Panc1 (cell line): ENCODE results near the gene ZCCHC24. TPM values are rescaled to one million over a fixed set of nuclear protein-coding genes. Genes with fewer than 3 reads are reported as not detected.

Source experiments
- ATAC-seq: fragments of 200-7000 bp; cut with Tn5 transposase; 2 replicates; pipeline ENCODE4 v1.9.1; 2020; ENCODE audit warnings: mild to moderate bottlenecking, moderate library complexity
- BruUV-seq: library from RNA; stranded (reverse); fragments of 400-500 nt; replicated peaks from 2 replicates; lab custom pipeline; 2021; lab: Mats Ljungman, UMichigan
- CTCF ChIA-PET: fragments of 300-600 bp; sonication (Branson Sonifier 250); formaldehyde crosslinking; loops from one replicate; lab custom pipeline; 2022; ENCODE audit warnings: antibody characterized with exemption; lab: Charles Lee
- POLR2A ChIA-PET: fragments of 300-600 bp; sonication (Branson Sonifier 250); formaldehyde crosslinking; loops from one replicate; lab custom pipeline; 2022; ENCODE audit warnings: antibody characterized with exemption; lab: Charles Lee
- DNase-seq: peaks from one replicate; pipeline ENCODE4 v3.0.0-alpha.2; 2010; ENCODE audit warnings: low read depth, low spot score
- H3K27ac ChIP-seq: 2 replicates; pipeline ENCODE4 v1.5.1; 2011; ENCODE audit warnings: mild to moderate bottlenecking, low read length, inconsistent platforms
- H3K27me3 ChIP-seq: fragments of 200-500 bp; sonication (Bioruptor generic); 2 replicates; pipeline ENCODE4 v1.6.0; 2014; ENCODE audit warnings: low read length, inconsistent platforms; ENCODE audit not compliant: control insufficient read depth, insufficient read depth
- H3K36me3 ChIP-seq: fragments of 200-500 bp; sonication (Bioruptor generic); 2 replicates; pipeline ENCODE4 v1.5.1; 2014; ENCODE audit warnings: inconsistent platforms, mild to moderate bottlenecking, low read length, moderate library complexity; ENCODE audit not compliant: control insufficient read depth, insufficient read depth
- H3K4me1 ChIP-seq: 2 replicates; pipeline ENCODE4 v1.5.1; 2011; ENCODE audit warnings: inconsistent platforms, mild to moderate bottlenecking, low read length, moderate library complexity; ENCODE audit not compliant: control insufficient read depth, insufficient read depth
- H3K4me3 ChIP-seq, 2 experiments: 2 replicates each; pipeline ENCODE4 v1.5.1; 2011 to 2012; ENCODE audit warnings: low read depth in 2 of 2, low read length in 2 of 2, mild to moderate bottlenecking in 2 of 2, inconsistent platforms in 1 of 2, moderate library complexity in 1 of 2
- H3K9me3 ChIP-seq: fragments of 200-500 bp; sonication (Bioruptor generic); 2 replicates; pipeline ENCODE4 v1.5.1; 2014; ENCODE audit warnings: low read depth, mild to moderate bottlenecking, inconsistent platforms, low read length, moderate library complexity; ENCODE audit not compliant: control insufficient read depth, insufficient read depth
- POLR2AphosphoS5 ChIP-seq: IDR thresholded peaks from 2 replicates; pipeline ENCODE4 v1.6.1; 2012; ENCODE audit warnings: mild to moderate bottlenecking, low read depth, low read length, moderate library complexity
- REST ChIP-seq, 2 experiments: IDR thresholded peaks; 2 replicates each; pipeline ENCODE4 v1.6.1; 2011 to 2012; ENCODE audit warnings: low read depth in 2 of 2, control low read depth in 1 of 2, low read length in 1 of 2, mild to moderate bottlenecking in 1 of 2, moderate library complexity in 1 of 2; ENCODE audit not compliant: insufficient read depth in 1 of 2
- SIN3A ChIP-seq: IDR thresholded peaks from 2 replicates; pipeline ENCODE4 v1.6.1; 2012; ENCODE audit warnings: low read depth, mild to moderate bottlenecking, low read length, moderate library complexity, borderline replicate concordance; ENCODE audit not compliant: insufficient read depth
- TCF7L2 ChIP-seq: IDR thresholded peaks from 2 replicates; pipeline ENCODE4 v1.6.1; 2011; ENCODE audit warnings: mild to moderate bottlenecking, low read depth, low read length, inconsistent platforms
- in situ Hi-C: cut with HindIII; loops from 2 replicates; pipeline ENCODE4 v1.10.0; 2016; ENCODE audit warnings: low sequenced_read_pairs, low pct_unique_long_range_greater_than_20kb
- intact Hi-C: fragments of 100-400 bp; cut with micrococcal nuclease; formaldehyde crosslinking; loops from one replicate; pipeline ENCODE4 v1.10.0; 2022; ENCODE audit not compliant: unreplicated experiment
- total RNA-seq: library from RNA; stranded (reverse); gene quantifications from one replicate; pipeline ENCODE4 v1.2.1, GENCODE V29; 2021; ENCODE audit not compliant: unreplicated experiment
- TF ChIP-seq, protein P1 (sequence below): fragments of 450-650 bp; IDR thresholded peaks from 2 replicates; pipeline ENCODE4 v1.5.1; 2017; ENCODE audit warnings: mild to moderate bottlenecking

The ZCCHC24 gene
- total RNA-seq, 1 experiment from 2014 or later: 7.8 TPM

- in situ Hi-C loops (no loop called here), intact Hi-C loops (no loop called here)
- no peak overlapping the region for H3K27ac ChIP-seq
- peaks cover 3% of the 10 kb centered on the region; the same call in 1 of the 2 replicates for H3K27me3 ChIP-seq
- ChIA-PET CTCF (no interaction called here), POLR2A (no interaction called here)
- TF ChIP-seq POLR2AphosphoS5: no peak
- no peak for TF ChIP-seq REST (IDR thresholded peaks at IDR 0.05; ENCODE audit: insufficient read depth in 1 of 2, low read depth in 2 of 2, low read length in 1 of 2)
- no peak for TF ChIP-seq SIN3A
- no peak for TF ChIP-seq TCF7L2
- TF ChIP-seq, protein P1, sequence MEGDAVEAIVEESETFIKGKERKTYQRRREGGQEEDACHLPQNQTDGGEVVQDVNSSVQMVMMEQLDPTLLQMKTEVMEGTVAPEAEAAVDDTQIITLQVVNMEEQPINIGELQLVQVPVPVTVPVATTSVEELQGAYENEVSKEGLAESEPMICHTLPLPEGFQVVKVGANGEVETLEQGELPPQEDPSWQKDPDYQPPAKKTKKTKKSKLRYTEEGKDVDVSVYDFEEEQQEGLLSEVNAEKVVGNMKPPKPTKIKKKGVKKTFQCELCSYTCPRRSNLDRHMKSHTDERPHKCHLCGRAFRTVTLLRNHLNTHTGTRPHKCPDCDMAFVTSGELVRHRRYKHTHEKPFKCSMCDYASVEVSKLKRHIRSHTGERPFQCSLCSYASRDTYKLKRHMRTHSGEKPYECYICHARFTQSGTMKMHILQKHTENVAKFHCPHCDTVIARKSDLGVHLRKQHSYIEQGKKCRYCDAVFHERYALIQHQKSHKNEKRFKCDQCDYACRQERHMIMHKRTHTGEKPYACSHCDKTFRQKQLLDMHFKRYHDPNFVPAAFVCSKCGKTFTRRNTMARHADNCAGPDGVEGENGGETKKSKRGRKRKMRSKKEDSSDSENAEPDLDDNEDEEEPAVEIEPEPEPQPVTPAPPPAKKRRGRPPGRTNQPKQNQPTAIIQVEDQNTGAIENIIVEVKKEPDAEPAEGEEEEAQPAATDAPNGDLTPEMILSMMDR: no peak
- no peaks in the 10 kb centered on the region for H3K9me3 ChIP-seq
- H3K4me1 ChIP-seq: no peaks in the 10 kb centered on the region
- ATAC-seq (no peak), DNase-seq (no peak)
- BruUV-seq: no TSS peak
- no peaks in the 10 kb centered on the region for H3K36me3 ChIP-seq
- no peak overlapping the region for H3K4me3 ChIP-seq
These were observed 28.2 kb upstream of the ZCCHC24 start for GRCh38 chr10:79473496-79474095.

DNA sequence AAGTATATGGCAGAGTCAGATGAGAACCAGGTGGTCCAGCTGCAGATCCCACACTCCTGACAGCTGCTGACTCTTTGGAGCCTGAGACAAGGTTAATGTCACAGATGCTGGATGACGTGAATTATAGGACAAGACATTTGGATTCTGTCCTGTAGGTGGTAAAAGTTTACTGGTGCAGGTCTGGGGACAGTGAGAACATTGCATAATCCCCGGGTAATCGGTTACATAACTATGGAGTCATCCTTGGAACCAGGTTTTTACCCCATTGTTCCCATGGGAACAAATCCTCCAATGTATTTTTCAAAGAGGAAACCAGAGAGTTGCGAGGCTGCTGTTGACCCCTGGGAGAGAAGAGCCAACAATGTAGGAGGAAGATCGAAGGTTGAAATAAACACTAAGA, 27.5 kb upstream of the ZCCHC24 start:
- DNase-seq (no peak), ATAC-seq (no peak)
- in situ Hi-C loops (no loop called here), intact Hi-C loops (no loop called here)
- Histone ChIP-seq H3K27me3 (peaks cover 3% of the 10 kb centered on the region; the same call in 1 of the 2 replicates), H3K9me3 (no peaks in the 10 kb centered on the region), H3K36me3 (no peaks in the 10 kb centered on the region), H3K4me3 (no peak overlapping the region), H3K27ac (no peak overlapping the region), H3K4me1 (no peaks in the 10 kb centered on the region)
- CTCF ChIA-PET: no interaction called here
- TF ChIP-seq TCF7L2 (no peak), REST (IDR thresholded peaks at IDR 0.05; ENCODE audit: insufficient read depth in 1 of 2, low read depth in 2 of 2, low read length in 1 of 2) (no peak), POLR2AphosphoS5 (no peak), SIN3A (no peak)
- TF ChIP-seq, protein P1: no peak; the same call in 1 of the 2 replicates
- POLR2A ChIA-PET: no interaction called here
- no TSS peak for BruUV-seq
